GM18498 (cell line): ENCODE results near the gene NCOR1.

Experiments used
- ATAC-seq: cut with Tn5 transposase; IDR thresholded peaks from one replicate; pipeline ENCODE4 v1.9.1; 2021; ENCODE audit warnings: mild to moderate bottlenecking, moderate library complexity; ENCODE audit not compliant: unreplicated experiment

Gene NCOR1

GRCh38 chr17:15981646-15982580 lies 233.4 kb downstream of the NCOR1 start:
- no peak for ATAC-seq

GRCh38 chr17:15981208-15981607 lies 234.1 kb downstream of the NCOR1 start:
- ATAC-seq: peak; percentile 84
